COR-L47 (cell line): ENCODE data around the gene DTNBP1.
"Not testable (repeated sequence)": the region's sequence is repeated elsewhere in the genome, so short reads cannot be mapped to it uniquely, and the experiment has no call there.

Experiments used
- DNase-seq: peaks from one replicate; lab custom pipeline; 2025; lab: John Stamatoyannopoulos, UW

The DTNBP1 gene

DNA sequence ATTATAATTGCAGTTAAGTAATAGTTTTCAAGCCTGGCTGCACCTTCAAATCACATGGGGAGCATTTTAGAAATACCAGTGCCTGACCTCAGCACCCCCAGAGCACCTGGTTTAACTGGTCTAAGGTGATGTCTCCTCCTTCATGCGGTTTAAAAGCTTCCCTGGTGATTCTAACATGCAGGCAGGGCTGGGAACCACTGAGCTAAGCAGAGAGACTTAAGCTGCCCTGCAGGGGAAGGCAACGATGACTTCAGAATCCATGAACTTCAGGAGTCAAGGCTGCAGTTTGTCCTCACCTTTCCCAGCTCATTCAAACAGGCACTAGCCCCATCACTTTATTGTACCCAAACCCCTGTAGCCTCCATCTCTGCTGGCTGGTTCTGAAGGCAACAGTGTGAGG lies 6.1 kb upstream of the DTNBP1 start:
- DNase-seq, result no peak

GRCh38 chr6:15666896-15667295 lies 4.1 kb upstream of the DTNBP1 start:
- DNase-seq, result not testable (repeated sequence)

DNA sequence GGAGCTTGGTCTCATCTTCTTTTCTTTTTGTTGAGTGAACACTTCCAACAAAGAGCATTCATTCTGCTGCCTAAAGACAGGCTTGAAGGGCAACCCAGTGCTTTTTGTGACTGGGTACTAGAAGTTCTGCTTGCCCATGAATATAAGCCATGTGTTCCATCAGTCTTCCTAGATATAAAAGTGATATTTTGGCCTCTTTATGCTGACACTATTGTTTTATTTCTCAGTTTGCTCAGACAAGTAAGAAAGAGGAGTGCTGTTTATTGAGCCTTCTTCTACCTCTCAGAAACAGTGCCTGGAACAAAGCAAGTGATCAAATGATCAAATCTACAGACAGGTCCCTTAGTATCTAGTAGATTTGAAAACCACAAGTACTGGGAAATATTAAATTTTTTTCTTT lies 2.4 kb upstream of the DTNBP1 start:
- no peak for DNase-seq

DNA sequence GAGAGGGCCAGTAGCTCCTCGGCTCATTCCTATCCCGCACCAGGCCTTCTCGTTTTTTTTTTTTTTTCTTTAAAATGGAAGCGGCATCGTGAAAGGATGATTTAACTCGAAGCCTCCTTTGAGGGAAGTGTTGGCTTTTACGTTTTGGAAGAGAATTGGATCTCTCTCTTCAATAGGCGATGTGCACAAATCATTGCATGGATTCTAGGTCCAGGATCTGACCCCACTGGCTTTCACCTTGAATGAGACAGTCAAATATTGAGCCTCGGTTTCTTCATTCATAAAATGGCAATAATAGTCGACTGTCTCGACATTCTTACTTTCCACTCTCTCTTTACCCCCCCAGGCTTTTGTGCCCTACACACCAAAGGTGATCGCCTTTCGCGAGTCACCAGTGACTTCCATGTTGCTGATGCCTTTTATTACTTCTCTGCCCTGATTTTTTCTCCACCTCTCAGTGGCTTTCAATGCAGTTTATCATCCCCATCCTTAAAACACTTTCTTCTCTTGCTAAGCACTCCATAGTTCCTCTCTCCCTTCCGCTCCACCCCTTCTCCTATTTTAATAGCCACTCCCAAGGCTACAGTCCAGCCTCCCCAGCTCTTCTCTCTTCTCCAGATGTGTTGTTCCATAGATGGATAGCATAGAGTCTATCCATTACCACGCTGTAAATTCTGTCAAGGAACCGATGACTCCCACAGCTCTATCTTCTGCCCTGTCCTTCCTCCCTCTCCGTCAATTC lies 473 bp upstream of the DTNBP1 start:
- DNase-seq, result no peak

DNA sequence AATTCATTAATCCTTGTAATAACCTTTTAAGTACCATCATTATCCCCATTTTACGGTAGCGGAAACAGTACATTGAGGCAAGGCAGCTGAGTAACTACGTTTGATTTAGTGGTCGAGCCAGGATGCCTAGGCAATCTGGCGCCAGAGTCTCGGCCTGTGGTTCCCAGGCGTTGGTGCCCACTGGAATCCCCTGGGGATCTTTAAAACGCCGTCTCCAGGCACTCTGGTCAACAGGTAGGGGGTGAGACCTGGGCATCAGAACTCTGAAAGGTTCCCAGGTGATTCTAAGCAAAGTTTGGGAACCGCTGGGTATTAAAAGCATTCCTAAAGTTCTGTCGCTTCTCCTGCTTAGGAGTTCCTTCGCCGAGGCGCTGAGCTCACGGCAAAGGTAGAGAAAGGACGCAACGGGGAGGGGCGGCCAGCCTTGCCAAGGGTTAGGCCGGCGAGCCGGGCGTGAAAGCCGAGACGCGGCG lies 939 bp downstream of the DTNBP1 start:
- DNase-seq, result no peak

- no peak for DNase-seq
Measured at GRCh38 chr6:15659181-15659580, 3.6 kb downstream of the DTNBP1 start.

- DNase-seq, result no peak
Measured at GRCh38 chr6:15658181-15658744, 4.6 kb downstream of the DTNBP1 start.

DNA sequence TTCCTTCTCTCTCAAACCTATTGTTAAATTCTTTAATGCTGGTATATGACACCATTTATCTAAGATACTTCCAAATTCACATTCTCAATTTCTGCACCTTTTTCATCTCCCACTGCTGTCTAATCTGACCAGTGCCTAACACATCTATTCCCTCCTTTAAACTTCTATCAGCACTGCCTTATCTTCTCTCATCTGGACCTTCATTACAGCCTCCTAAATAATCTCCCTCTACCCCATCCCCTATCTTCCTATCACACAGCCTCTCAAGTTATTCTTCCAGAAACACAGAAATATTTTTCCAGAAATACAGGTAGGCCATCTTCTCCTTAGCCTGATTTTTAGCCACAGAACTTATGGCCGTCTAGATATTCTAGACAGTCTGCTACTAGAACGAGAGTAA lies 5.5 kb downstream of the DTNBP1 start:
- DNase-seq, result no peak

DNA sequence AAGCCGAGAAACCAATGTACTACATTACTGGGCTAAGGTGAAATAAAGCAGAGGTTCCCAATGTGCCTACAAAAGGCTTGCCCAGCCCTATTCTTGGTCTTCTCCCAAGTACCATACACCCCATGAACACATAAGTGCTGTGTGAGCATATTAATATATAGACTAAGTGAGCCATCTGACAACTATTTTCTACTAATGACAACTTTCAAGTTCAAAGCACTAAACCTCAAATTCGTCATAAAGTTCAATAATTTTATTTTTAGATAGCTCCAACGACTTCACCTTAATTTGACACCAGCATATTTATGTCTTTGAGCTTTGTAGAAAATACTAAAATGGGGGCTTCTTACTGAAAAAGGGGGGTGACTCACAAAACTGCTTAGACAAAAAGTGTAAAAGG lies 6.7 kb downstream of the DTNBP1 start:
- DNase-seq, result no peak

DNA sequence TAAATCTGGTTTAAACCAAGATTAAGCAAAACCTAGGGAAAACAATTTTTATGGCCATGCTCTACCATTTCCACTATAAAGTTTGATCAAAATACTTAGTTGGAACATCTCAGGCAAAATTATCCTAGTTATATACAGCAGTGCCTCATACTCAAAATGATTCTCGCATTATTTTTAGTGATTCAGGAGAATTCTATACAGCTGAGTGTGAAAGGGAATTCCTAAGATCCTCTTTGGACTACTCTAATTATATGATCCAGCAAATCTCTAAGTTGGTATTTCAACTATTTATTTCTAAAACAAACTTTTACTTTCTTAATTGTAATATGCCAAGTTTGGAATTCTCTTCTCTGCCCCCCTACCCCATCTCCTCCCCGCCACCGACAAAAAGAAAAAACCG lies 8.6 kb downstream of the DTNBP1 start:
- no peak for DNase-seq

GRCh38 chr6:15653581-15653980 lies 9.2 kb downstream of the DTNBP1 start:
- DNase-seq, result no peak

DNA sequence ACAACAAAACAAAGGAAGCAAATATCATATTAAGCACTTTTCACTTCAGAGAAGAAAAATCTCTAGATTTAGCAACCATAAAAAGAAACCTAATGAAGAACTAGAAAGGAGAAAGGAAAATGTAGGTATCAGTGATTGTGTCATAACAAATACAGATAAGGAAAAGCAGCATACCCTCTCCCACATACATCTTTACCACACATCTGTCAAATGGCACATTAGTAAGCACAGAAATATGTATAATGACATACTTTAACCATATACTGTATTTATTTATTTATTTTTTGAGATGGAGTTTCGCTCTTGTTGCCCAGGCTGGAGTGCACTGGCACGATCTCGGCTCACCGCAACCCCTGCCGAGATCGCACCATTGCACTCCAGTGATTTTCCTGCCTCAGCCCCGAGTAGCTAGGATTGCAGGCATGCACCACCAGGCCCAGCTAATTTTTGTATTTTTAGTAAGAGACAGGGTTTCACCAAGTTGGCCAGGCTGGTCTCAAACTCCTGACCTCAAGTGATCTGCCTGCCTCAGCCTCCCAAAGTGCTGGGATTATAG lies 12.7 kb downstream of the DTNBP1 start:
- not testable (repeated sequence) for DNase-seq

DNA sequence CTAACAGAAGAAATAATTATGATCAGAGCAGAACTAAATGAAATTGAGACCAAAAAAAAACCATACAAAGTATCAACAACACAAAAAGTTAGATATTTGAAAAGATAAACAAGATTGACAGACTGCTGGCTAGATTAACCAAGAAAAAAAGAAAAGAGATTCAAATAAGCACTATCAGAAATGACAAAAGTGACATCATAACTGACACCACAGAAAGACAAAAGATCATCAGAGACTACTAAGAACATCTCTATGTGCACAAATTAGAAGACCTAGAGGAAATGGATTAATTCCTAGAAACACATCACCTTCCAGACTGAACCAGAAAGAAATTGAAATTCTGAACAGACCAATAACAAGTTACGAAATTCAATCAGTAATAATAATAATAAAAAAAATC lies 17.9 kb downstream of the DTNBP1 start:
- DNase-seq, result no peak

GRCh38 chr6:15643542-15643941 lies 19.3 kb downstream of the DTNBP1 start:
- no peak for DNase-seq

DNA sequence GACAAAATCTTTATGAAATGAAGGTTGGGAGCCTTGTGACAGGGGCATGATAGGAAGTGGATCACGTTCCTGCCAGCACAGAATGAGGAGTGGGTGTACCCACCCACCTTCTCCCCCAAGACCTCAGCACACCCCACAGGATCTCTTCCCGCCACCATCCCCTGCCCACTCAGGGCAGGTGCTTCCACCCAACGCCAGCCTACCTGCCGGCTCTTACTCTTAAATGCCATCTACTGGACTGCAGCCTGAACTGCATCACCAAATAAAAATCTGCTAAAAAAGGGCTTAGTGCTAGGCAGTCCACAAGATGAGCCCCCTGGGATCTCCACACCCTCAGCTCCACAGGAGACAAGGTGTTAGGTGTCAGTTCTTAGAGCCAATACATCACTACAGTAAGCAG lies 20.6 kb downstream of the DTNBP1 start:
- DNase-seq, result no peak

- DNase-seq, result no peak
Measured at GRCh38 chr6:15638373-15638772, 24.5 kb downstream of the DTNBP1 start.

DNA sequence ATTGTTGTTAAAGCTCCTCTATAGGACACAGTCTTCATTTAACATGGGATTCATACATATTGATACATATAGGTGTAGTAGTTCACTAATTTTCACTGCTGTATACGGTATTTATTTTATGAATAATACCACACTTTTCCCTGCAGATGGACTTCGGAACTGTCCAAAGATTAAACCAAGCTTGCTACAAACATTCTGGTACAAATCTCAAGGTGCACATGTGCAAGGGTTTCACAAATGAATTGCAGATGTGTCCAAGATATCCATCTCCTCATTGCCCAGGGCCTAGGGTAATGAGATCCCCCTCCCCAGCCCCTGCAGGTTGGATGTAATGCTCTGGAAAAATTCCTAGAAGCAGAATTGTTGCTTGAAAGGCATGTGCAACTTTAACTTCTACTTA lies 31.4 kb downstream of the DTNBP1 start:
- DNase-seq, result no peak

- no peak for DNase-seq
Measured at GRCh38 chr6:15630202-15630601, 32.6 kb downstream of the DTNBP1 start.

DNA sequence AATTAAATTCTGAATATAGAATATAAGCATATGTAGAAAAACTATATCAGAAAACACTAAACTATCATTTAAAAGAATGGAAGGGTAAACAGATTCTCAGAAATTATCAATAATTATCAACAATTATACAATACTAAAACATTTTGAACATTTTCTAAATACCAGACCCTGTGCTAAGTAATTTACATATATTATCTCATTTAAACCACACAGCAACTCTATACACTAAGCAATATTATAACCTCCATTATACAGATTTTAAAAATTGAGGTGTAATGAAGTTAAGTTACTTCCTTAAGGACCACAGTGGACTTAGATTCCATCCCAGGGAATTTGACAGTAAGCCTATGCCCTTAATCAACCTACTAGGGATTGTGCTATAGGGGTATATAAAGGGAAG lies 33.3 kb downstream of the DTNBP1 start:
- no peak for DNase-seq

- no peak for DNase-seq
Measured at GRCh38 chr6:15628499-15629131, 34.2 kb downstream of the DTNBP1 start.

- no peak for DNase-seq
Measured at GRCh38 chr6:15627821-15628220, 35.0 kb downstream of the DTNBP1 start.

DNA sequence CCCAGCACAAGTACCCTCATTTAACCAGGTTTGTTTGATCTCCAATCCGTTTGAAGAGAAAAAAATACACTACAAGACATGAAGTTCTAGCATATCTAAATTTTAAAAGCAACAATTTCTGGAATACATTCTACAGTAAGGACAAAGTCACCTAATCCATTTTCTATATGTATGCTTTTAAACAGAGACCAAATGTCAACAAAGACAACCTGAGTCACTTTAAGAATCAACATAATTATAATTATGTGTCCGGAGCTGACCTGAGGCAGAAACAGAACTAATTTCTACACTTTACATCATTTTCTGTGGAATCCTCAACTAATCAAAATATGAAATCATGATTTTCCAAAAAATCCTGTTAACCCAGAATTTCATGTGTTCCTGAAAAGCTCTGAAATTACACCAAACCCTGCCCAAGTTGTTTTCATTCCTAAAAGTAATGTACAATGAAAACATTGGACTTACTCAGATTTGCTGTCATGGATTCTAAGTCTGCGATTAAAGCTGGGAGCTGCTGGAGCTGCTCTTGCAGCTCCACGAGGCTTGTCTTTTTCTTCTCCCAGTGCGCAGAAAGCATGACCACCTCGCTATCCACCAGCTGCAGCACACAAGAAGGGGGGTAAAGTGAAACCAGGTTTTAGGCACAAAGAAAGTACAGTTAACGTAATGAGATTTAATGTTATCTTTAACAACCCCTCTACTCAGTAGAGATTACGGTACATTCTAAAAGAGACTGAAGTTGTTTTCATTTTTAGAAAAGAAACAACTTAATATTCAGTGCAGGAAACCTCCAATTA lies 35.8 kb downstream of the DTNBP1 start:
- no peak for DNase-seq
